Breast epithelium (tissue), 4 donors: Measurements from ENCODE around the gene IER3IP1. TPM values are rescaled to one million over a fixed set of nuclear protein-coding genes. Genes with fewer than 3 reads are reported as not detected.

Experiments
- DNase-seq, 2 donors: peaks; one replicate each; pipeline ENCODE4 v3.0.0-alpha.2; 2019; ENCODE audit warnings: low spot score in 2 of 2
- H3K27ac ChIP-seq, 2 donors: fragments of 200-600 bp; sonication (generic) in 1 of 2; one replicate each; pipeline ENCODE4 v1.5.1; 2016 to 2019; ENCODE audit warnings: mild to moderate bottlenecking in 1 of 2
- H3K27me3 ChIP-seq, 2 donors: fragments of 200-600 bp; sonication (generic) in 1 of 2; one replicate each; pipeline versions ENCODE4 v1.5.1 to v1.6.0; 2017 to 2019; ENCODE audit warnings: control low read depth in 1 of 2, mild to moderate bottlenecking in 1 of 2
- H3K36me3 ChIP-seq: fragments of 200-600 bp; one replicate; pipeline ENCODE4 v1.5.1; 2019
- H3K4me1 ChIP-seq, 2 donors: fragments of 200-600 bp; sonication (generic); one replicate each; pipeline ENCODE4 v1.5.1; 2016 to 2019; ENCODE audit warnings: control low read depth in 1 of 2
- H3K4me3 ChIP-seq, 3 donors: fragments of 200-600 bp; sonication (generic); 1 replicate in 2 of 3; 2 replicates in 1 of 3; pipeline ENCODE4 v1.5.1; 2016 to 2019; ENCODE audit warnings: mild to moderate bottlenecking in 3 of 3, moderate library complexity in 2 of 3
- H3K9me3 ChIP-seq, 2 donors: fragments of 200-600 bp; sonication (generic) in 1 of 2; one replicate each; pipeline ENCODE4 v1.5.1; 2016 to 2019; ENCODE audit warnings: control low read depth in 1 of 2
- POLR2A ChIP-seq: fragments of 450-650 bp; IDR thresholded peaks from one replicate; pipeline ENCODE4 v1.6.1; 2016; ENCODE audit warnings: antibody characterized with exemption, mild to moderate bottlenecking, moderate library complexity
- POLR2AphosphoS5 ChIP-seq, 3 donors: sonication (generic); formaldehyde crosslinking; IDR thresholded peaks; one replicate each; pipeline ENCODE4 v1.6.1; 2017; ENCODE audit warnings: antibody characterized with exemption in 3 of 3
- intact Hi-C: fragments of 100-400 bp; cut with DNase I; formaldehyde crosslinking; loops from one replicate; pipeline ENCODE4 v1.15.1; 2023; ENCODE audit warnings: low total_unique reads
- total RNA-seq, 3 donors: library from RNA; depleted of rRNA; stranded (reverse); fragments of >200 nt; gene quantifications; one replicate each; pipeline ENCODE4 v1.1.0, GENCODE V29; 2016
- TF ChIP-seq, protein P1 (sequence below), 3 donors: fragments of 450-650 bp; IDR thresholded peaks; one replicate each; pipeline ENCODE4 v1.5.1; 2016 to 2017; ENCODE audit warnings: antibody characterized with exemption in 3 of 3, mild to moderate bottlenecking in 3 of 3, moderate library complexity in 3 of 3

The IER3IP1 gene
- total RNA-seq, 3 donors from 2014 or later = 10.4 to 15.1 (median 13.8) TPM

DNA sequence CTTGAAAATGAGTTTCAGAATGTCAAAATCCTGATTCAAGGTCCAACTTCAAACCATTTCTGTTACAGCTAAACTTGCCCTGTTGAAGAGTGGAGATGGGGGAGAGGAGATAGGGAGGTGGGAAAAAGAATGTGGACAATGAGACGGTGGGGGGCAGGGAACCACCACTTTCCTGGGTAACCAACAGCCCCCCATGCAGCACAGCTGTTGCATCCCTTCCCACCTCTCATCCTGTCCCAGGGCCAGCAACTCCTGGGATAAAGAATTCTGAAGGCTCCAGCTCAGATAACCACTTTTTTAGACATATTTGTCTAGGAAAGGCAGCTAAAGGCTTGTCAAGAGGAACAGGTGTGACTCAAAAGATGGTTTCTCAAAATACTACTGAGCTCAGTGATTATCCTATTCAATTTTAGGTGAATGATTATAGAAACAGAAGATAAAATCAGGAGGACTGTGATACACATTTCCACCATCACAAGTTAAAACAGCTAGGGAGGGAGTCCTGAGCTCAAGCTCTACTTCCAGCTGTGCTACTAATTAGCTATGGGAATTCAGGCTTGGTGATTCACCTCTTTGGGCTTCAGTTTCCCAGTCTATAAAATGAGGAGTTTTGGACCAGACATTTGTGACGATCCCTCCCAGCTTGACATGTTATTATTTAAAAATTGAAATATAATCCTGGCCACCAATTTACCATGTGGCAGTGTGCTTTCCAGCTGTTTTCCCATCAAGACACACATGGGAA is 62.2 kb downstream of the IER3IP1 start:
- H3K9me3 ChIP-seq = no peaks in the 10 kb centered on the region
- no peaks in the 10 kb centered on the region for H3K4me1 ChIP-seq
- no peaks in the 10 kb centered on the region for H3K27me3 ChIP-seq
- no peak overlapping the region for H3K4me3 ChIP-seq
- intact Hi-C loops = loop anchor here (10.0 kb wide), 2 partner anchors 71 to 799 kb away; no protein-coding TSS in a partner anchor
- TF ChIP-seq, protein P1, sequence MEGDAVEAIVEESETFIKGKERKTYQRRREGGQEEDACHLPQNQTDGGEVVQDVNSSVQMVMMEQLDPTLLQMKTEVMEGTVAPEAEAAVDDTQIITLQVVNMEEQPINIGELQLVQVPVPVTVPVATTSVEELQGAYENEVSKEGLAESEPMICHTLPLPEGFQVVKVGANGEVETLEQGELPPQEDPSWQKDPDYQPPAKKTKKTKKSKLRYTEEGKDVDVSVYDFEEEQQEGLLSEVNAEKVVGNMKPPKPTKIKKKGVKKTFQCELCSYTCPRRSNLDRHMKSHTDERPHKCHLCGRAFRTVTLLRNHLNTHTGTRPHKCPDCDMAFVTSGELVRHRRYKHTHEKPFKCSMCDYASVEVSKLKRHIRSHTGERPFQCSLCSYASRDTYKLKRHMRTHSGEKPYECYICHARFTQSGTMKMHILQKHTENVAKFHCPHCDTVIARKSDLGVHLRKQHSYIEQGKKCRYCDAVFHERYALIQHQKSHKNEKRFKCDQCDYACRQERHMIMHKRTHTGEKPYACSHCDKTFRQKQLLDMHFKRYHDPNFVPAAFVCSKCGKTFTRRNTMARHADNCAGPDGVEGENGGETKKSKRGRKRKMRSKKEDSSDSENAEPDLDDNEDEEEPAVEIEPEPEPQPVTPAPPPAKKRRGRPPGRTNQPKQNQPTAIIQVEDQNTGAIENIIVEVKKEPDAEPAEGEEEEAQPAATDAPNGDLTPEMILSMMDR (IDR thresholded peaks at IDR 0.05) = no peak
- no peak for TF ChIP-seq POLR2AphosphoS5 (IDR thresholded peaks at IDR 0.05)
- no peak for TF ChIP-seq POLR2A
- no peak for DNase-seq
- peaks cover 6% of the 10 kb centered on the region for H3K36me3 ChIP-seq
- H3K27ac ChIP-seq = no peak overlapping the region

DNA sequence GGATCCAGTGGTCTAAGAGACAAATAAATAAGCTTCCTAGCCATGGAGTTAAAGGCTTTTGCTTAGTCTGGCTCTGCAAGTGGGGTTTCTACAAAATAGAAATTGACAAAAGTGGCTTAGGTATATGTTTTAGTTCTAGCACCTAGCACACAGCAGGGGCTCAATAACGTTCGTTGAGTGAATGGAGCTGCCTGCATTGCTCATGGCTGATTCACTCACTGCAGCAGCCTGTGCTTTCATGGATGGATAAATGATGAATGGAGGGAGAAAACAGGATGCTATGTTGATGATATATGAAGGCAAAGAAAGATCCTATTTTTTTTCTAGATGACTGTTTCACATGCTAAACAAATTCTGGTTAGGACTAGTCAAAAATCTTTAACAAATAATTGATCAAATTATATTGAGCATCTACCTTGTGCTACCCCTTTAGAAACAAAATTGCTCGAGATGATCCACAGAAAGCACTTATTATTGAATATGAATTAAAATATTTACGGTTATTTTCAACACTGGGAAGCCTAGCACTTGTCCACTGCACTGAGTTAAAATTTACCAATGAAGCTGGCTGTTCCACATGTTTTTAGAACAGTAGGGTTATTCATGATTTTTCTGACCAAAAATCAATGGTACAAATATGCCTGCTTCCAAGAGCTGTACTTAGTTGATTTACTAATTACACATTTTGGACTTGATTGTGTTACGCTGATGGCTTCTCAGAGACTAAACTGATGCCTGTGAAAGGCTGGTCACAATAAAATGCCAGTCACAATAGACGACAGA is 65.5 kb downstream of the IER3IP1 start:
- Histone ChIP-seq H3K4me3 (no peak overlapping the region), H3K9me3 (no peaks in the 10 kb centered on the region), H3K27me3 (no peaks in the 10 kb centered on the region), H3K27ac (no peak overlapping the region), H3K36me3 (peaks cover 6% of the 10 kb centered on the region), H3K4me1 (no peaks in the 10 kb centered on the region)
- DNase-seq = no peak
- no peak for TF ChIP-seq POLR2AphosphoS5 (IDR thresholded peaks at IDR 0.05)
- TF ChIP-seq POLR2A = no peak
- TF ChIP-seq, protein P1 (IDR thresholded peaks at IDR 0.05) = no peak
- intact Hi-C loops = loop anchor here (10.0 kb wide), 2 partner anchors 74 to 796 kb away; no protein-coding TSS in a partner anchor

DNA sequence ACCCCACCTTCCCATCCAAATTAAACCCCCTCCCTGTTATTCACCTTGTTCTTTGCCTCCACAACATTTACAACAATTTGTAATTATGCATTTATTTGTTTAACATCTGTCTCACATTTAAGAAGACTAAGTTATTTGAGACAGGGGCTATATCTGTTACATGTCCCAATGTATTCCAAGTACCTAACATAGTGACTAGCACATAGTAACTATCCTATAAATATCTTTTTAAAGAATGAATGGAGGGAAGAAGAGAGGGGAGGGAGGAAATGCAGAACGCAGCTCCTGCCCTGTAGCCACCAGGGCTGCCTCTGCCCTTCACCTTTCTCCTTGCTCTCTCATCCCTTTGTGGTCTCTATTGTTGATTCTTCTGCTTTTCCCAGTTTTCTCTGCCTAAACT is 66.4 kb downstream of the IER3IP1 start:
- H3K4me3 ChIP-seq = no peak overlapping the region
- H3K27me3 ChIP-seq = no peaks in the 10 kb centered on the region
- DNase-seq = no peak
- peaks cover 6% of the 10 kb centered on the region for H3K36me3 ChIP-seq
- intact Hi-C loops = loop anchor here (10.0 kb wide), 2 partner anchors 75 to 795 kb away; no protein-coding TSS in a partner anchor
- H3K9me3 ChIP-seq = no peaks in the 10 kb centered on the region
- no peaks in the 10 kb centered on the region for H3K4me1 ChIP-seq
- TF ChIP-seq, protein P1 (IDR thresholded peaks at IDR 0.05) = no peak
- TF ChIP-seq POLR2A (no peak), POLR2AphosphoS5 (IDR thresholded peaks at IDR 0.05) (no peak)
- H3K27ac ChIP-seq = no peak overlapping the region

DNA sequence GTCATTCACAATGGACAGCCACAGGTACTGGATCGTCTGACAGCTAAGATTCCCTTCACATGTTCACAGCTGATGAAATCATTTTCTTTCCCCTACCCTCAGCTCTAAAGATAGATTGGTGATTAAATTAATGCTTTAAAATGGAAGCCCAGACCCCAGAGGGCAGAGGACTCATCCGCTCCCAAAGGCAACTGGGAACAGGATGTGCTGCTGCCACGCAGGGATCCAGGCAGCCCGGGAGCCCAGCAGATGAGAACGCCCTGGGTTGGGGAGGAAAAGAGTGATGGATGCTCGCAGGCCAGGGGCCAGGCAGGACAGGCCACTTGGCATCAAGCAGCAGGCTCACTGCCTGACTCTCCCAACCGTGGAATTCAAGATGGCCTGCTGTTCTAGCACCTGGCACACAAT is 67.2 kb downstream of the IER3IP1 start:
- Histone ChIP-seq H3K4me1 (no peaks in the 10 kb centered on the region), H3K36me3 (no peaks in the 10 kb centered on the region), H3K27me3 (no peaks in the 10 kb centered on the region), H3K27ac (no peak overlapping the region), H3K4me3 (no peak overlapping the region), H3K9me3 (no peaks in the 10 kb centered on the region)
- intact Hi-C loops = no loop called here
- TF ChIP-seq POLR2A = no peak
- TF ChIP-seq POLR2AphosphoS5 (IDR thresholded peaks at IDR 0.05) = no peak
- TF ChIP-seq, protein P1 (IDR thresholded peaks at IDR 0.05) = no peak
- no peak for DNase-seq

DNA sequence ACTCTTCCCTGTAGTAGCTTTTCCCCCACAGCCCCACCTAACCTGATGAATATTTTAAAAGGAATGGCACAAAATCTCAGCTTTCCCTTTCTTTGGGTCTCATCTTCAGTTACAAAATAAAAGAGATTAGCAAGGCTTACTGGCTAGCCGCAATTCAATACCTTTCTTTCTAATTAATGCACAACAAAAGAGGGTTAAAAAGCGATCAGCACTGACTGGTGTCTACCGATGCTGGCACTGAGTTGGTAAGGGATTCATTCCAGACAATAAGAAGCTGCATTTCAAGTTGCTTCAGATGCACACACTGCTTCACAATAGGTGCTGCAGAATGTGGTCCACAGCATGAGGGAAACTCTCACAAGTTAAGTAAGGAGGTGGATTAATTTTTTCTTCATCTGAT is 67.8 kb downstream of the IER3IP1 start:
- no peaks in the 10 kb centered on the region for H3K9me3 ChIP-seq
- no peaks in the 10 kb centered on the region for H3K4me1 ChIP-seq
- DNase-seq = no peak
- H3K27me3 ChIP-seq = no peaks in the 10 kb centered on the region
- TF ChIP-seq, protein P1 (IDR thresholded peaks at IDR 0.05) = no peak
- no peak for TF ChIP-seq POLR2AphosphoS5 (IDR thresholded peaks at IDR 0.05)
- no peak for TF ChIP-seq POLR2A
- no peak overlapping the region for H3K27ac ChIP-seq
- intact Hi-C loops = no loop called here
- no peak overlapping the region for H3K4me3 ChIP-seq
- H3K36me3 ChIP-seq = no peaks in the 10 kb centered on the region
